HG02798 (cell line): ENCODE data around the gene TXN.
"Not testable (repeated sequence)": the region's sequence is repeated elsewhere in the genome, so short reads cannot be mapped to it uniquely, and the experiment has no call there.

Source experiments
- ATAC-seq: cut with Tn5 transposase; IDR thresholded peaks from one replicate; pipeline ENCODE4 v1.9.1; 2021; ENCODE audit warnings: mild to moderate bottlenecking; ENCODE audit not compliant: unreplicated experiment, poor library complexity

Gene TXN

GRCh38 chr9:110257956-110258355, 1.6 kb upstream of the TXN start:
- no peak for ATAC-seq

GRCh38 chr9:110257097-110257841, 962 bp upstream of the TXN start:
- ATAC-seq: peak; percentile 1

DNA sequence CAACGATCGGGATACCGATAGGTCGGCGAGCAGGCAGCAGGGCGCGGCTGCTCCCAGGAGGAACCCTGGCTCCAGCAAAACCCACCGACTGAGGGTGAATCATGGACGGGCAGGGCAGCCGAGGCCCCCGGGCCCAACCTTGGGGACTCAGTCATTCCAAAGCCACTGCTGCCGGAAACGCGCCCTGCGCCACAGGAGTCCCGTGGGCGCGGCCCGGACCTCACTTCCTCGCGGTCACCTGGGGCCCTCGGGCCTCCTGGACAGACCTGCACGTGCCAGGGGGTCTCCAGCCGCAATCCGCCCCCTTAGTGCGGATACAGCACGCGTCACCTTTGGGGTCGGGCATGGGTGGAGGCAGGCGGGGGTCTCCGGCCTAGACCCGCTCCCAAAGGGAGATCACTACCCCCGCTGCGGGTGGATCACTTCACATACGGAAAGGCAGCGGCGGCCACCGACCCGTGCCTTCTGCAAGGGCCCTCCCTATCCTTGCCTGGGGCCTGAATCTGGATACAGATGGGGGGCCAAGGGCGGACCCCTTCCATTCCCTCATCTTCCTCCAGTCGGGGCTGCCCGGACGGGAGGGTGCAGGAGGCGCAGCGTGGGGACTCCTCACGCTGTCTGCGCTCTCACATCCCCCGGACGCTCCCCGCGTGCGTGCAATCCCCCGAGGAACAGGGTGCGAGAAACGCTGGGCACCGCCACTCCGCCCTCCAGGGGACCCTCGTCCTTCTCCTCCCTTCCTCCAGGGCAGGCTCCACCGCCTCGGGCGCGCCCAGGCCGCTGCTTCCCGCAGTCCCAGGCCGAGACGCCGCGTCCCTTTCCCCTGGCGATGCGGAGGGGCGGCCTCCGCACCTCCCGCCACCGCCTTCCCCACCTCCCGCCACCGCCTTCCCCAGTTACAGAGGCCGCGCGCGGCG, 586 bp downstream of the TXN start:
- peak; percentile 18 for ATAC-seq

DNA sequence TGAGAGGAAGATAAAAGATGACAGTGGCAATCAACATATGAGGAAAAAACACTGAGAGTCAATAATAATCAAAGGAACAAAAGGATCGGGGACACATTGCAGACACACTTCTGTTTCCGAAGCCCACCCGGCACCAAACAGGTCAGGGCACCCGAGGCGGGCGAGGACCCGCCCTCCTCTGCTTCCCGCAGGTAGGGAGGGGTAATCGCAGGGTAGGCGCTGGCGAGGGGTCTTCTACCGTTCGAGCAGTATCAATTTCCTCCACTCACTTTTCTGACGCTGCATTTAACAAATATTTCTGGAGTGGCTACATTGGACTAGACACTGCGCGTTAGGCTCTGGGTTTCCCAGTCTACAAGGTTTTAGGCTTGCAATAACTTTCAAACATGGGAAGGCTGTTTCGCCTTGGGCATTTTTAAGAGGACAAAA, 1.3 kb downstream of the TXN start:
- ATAC-seq: no peak

DNA sequence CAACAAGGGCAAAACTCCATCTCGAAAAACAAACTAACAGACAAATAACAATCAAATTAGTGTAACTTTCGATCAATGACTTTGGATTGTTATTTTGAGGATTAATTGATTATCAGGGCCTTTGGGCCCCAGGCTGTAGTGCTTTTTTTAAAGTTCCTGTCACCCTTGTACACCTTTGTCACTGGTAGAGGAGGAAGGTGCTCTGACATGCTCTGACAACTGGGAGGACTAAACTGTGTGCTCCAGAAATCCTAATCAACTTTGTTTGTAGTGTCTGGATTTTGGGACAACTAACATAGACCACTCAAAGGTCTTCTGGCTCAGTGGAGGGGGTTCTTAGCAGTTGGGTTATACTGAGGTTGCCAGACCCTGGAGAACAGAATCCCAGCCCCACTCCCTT, 1.8 kb downstream of the TXN start:
- ATAC-seq: no peak

DNA sequence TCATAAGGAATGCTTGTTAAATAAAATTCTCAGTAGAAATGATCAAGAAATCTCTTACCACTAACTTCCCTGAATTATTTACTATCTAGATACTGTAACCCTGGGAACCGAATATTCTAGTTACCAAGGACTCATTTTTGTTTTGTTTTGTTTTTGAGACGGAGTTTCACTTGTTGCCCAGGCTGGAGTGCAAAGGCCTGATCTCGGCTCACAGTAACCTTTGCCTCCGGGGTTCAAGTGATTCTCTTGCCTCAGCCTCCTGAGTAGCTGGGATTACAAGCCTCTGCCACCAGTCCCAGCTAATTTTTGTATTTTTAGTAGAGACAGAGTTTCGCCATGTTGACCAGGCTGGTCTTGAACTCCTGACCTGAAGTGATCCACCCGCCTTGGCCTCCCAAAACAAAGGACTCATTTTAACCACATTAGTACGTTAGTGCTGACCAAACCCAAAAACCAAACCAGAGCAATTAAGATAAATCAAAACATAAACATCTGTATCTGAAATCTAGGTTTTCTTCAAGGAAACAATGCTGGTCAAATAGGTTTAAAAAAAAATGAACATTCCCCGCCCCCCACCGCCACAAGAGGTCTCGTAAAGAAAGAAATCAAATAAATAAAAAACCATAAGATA, 3.7 kb downstream of the TXN start:
- ATAC-seq: no peak

DNA sequence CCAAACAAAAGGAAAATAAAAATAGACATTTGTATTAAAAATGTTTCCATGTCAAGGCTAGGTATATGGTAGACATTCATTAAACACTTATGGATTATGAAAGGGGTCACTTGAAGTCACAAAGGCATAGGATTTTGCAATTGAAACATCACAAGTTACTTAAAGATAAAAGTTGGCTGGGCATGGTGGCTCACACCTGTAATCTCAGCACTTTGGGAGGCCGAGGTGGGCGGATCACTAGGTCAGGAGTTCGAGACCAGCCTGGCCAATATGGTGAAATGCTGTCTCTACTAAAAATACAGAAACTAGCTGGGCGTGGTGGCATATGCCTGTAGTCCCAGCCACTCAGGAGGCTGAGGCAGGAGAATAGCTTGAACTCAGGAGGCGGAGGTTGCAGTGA, 4.5 kb downstream of the TXN start:
- not testable (repeated sequence) for ATAC-seq

- no peak for ATAC-seq
Observed at GRCh38 chr9:110251212-110251611, 5.1 kb downstream of the TXN start.

DNA sequence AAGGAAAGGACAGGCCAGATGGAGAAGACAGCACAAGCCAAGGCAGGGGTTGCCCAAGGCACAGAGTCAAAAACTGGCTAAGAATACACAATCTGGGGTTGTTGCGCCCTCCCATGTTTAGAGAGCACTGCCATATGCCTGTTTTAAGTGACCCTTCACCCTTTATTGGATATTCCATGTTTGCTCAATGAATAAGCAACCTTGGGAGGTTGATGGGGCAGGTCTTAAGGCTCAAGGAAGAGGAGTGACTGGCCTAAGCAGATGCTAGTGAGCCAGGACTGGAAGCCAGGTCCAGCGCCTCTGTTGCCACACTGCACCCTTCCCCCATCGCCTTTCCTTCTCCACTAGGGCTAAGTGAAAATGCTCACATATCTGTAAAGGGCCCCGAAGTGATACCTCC, 6.7 kb downstream of the TXN start:
- no peak for ATAC-seq

GRCh38 chr9:110248361-110248760, 7.9 kb downstream of the TXN start:
- no peak for ATAC-seq

GRCh38 chr9:110246214-110246613, 10.1 kb downstream of the TXN start:
- ATAC-seq: no peak

GRCh38 chr9:110244616-110245015, 11.7 kb downstream of the TXN start:
- no peak for ATAC-seq

DNA sequence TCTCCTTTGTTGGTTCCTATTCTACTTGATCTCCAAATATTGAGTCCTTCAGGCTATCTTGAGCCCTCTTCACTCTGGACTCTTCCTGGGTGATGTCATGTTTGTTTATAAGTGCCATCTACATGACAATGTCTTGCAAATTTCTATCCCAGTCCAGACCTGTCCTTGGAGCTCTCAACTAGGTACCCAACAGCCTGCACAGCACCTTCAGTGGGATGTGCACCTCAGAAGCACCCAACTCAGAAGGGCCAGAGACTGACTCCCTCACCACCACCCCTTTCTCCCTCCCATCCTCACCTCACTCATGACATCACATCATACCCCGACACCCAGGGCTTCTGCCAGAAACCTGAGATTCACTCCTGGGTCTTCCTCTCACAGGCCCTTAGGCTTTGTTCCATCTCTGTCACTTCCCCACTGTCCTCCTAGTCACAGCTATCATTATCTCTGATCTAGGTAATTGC, 14.4 kb downstream of the TXN start:
- no peak for ATAC-seq

GRCh38 chr9:110241260-110241857, 14.9 kb downstream of the TXN start:
- no peak for ATAC-seq

- no peak for ATAC-seq
Observed at GRCh38 chr9:110240198-110240597, 16.1 kb downstream of the TXN start.

DNA sequence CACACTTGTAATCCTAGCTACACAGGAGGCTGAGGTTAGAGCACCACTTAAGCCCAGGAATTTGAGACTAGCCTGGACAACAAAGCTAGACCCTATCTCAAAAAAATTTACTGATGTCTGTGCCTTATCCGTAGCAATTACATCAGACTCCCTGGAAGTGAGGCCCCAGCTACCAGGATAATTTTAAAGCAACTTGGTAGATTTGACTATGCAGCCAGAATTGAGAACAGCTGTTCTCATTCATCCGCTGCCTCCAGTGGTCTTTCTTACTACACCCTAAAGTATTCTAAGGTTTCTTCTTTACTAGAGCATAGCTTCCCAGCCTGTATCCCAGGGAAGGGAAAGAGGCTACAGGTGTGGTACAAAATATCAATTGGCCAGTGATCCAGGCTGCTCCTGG, 28.0 kb downstream of the TXN start:
- no peak for ATAC-seq

- no peak for ATAC-seq
Observed at GRCh38 chr9:110224583-110224982, 31.7 kb downstream of the TXN start.

- no peak for ATAC-seq
Observed at GRCh38 chr9:110220809-110221208, 35.5 kb downstream of the TXN start.

DNA sequence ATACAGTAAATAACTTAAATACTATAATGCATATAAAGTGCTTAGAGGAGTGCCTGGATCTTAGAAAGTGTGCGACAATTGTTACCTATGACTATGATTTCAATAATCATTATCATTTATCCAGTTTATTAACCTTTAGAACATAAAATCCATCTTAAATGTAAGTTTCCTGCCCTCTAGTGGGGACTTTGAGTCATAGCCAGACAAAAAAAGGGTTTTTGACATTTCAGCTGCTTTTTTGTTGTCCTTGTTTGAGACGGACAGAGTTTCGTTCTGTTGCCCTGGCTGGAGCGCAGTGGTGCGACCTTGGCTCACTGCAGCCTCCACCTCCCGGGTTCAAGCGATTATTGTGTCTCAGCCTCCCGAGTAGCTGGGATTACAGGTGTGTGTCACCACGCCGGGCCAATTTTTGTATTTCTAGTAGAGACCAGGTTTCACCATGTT, 38.6 kb downstream of the TXN start:
- no peak for ATAC-seq

GRCh38 chr9:110214586-110215355, 41.5 kb downstream of the TXN start:
- no peak for ATAC-seq
